Stomach (tissue), 4 donors: ENCODE results near the gene S100A4.

ENCODE experiments used
- EP300 ChIP-seq: sonication (generic); formaldehyde crosslinking; IDR thresholded peaks from one replicate; pipeline ENCODE4 v1.6.1; 2017; ENCODE audit warnings: antibody characterized with exemption
- POLR2A ChIP-seq, 4 donors: fragments of 450-650 bp; IDR thresholded peaks; one replicate each; pipeline ENCODE4 v1.6.1; 2016; ENCODE audit warnings: antibody characterized with exemption in 4 of 4, control low read depth in 2 of 4, mild to moderate bottlenecking in 1 of 4, moderate library complexity in 1 of 4
- TF ChIP-seq, protein P1 (sequence below), 7 experiments: fragments of 450-650 bp in 4 of 7; fragments of 200-600 bp in 3 of 7; sonication (generic) in 3 of 7; IDR thresholded peaks; one replicate each; pipeline ENCODE4 v1.5.1; 2016 to 2019; ENCODE audit warnings: antibody characterized with exemption in 7 of 7, control low read depth in 2 of 7, mild to moderate bottlenecking in 1 of 7

DNA sequence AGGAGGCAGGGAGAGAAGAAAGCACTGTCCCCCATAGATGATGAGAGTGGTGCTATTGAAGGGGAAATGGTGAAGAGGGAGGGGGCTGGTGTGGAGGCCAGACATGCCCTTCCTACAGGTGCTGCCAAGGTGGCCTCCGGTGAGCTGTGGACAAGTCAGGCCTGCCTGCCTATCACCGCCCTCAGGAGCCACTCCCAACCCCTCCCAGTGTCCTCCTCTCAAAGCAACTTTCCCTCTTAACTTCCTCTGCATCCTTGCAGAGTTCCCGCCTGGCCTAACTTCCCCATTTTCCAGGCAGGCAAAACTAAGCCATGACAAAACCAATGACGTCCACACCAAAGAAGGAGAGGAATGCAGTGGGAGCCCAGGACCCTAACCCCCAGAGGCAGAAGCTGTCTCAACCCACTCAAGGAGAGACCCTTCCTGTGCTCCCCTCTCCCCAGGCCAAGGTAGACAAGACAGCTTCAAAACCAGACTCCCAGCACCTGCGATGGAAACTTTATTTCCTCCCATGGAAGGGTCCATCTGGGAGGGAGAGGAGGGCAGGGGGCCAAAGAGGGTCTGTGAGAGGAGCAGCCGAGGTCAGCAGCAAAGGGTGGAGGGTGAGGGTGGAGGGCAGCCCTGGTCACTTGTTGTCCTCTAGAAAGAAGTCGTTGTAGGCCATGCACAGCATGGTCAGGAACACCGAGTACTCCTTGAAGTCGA is 8.8 kb downstream of the S100A4 start:
- TF ChIP-seq EP300 = no peak
- TF ChIP-seq POLR2A (IDR thresholded peaks at IDR 0.05) = no peak
- TF ChIP-seq, protein P1, sequence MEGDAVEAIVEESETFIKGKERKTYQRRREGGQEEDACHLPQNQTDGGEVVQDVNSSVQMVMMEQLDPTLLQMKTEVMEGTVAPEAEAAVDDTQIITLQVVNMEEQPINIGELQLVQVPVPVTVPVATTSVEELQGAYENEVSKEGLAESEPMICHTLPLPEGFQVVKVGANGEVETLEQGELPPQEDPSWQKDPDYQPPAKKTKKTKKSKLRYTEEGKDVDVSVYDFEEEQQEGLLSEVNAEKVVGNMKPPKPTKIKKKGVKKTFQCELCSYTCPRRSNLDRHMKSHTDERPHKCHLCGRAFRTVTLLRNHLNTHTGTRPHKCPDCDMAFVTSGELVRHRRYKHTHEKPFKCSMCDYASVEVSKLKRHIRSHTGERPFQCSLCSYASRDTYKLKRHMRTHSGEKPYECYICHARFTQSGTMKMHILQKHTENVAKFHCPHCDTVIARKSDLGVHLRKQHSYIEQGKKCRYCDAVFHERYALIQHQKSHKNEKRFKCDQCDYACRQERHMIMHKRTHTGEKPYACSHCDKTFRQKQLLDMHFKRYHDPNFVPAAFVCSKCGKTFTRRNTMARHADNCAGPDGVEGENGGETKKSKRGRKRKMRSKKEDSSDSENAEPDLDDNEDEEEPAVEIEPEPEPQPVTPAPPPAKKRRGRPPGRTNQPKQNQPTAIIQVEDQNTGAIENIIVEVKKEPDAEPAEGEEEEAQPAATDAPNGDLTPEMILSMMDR (IDR thresholded peaks at IDR 0.05) = no peak
